ENCODE measurements around the gene MLLT3. TPM values are rescaled to one million over a fixed set of nuclear protein-coding genes. Genes with fewer than 3 reads are reported as not detected.

The MLLT3 gene
- total RNA-seq, 6 experiments from 2014 or later: 0.43 to 2.5 (median 1.2) TPM

- intact Hi-C loops (cut with DNase I): no loop called here
- ATAC-seq: no peak
Observed at GRCh38 chr9:20315677-20316076, 306.6 kb downstream of the MLLT3 start.

GRCh38 chr9:20314981-20315380 lies 307.3 kb downstream of the MLLT3 start:
- TF ChIP-seq CTCF (IDR thresholded peaks at IDR 0.05) (no peak), POLR2A (IDR thresholded peaks at IDR 0.05) (no peak)
- Histone ChIP-seq H3K4me3 (no peak overlapping the region), H3K27ac (no peak overlapping the region), H3K36me3 (no peaks in the 10 kb centered on the region), H3K9me3 (no peaks in the 10 kb centered on the region), H3K4me1 (no peaks in the 10 kb centered on the region), H3K27me3 (no peaks in the 10 kb centered on the region)
- no peak for ATAC-seq
- DNase-seq: no peak
- WGBS (ENCODE audit: insufficient coverage, low coverage, low lambda C conversion rate, missing lambda C conversion rate): 46% methylated on average over 3 of the region's 3 CpGs
- intact Hi-C loops (cut with DNase I): no loop called here

More at GRCh38 chr9:20315677-20316076, 306.6 kb downstream of the MLLT3 start:
- no peak overlapping the region for H3K4me3 ChIP-seq
- no peaks in the 10 kb centered on the region for H3K27me3 ChIP-seq
- 82% methylated on average over 2 of the region's 2 CpGs for WGBS (ENCODE audit: insufficient coverage, low coverage, low lambda C conversion rate, missing lambda C conversion rate)
- no peaks in the 10 kb centered on the region for H3K4me1 ChIP-seq
- no peaks in the 10 kb centered on the region for H3K9me3 ChIP-seq
- DNase-seq: no peak
- no peak overlapping the region for H3K27ac ChIP-seq
- TF ChIP-seq POLR2A (IDR thresholded peaks at IDR 0.05) (no peak), CTCF (IDR thresholded peaks at IDR 0.05) (no peak)
- no peaks in the 10 kb centered on the region for H3K36me3 ChIP-seq

GRCh38 chr9:20313415-20313814 lies 308.9 kb downstream of the MLLT3 start:
- no peak overlapping the region for H3K4me3 ChIP-seq
- H3K27me3 ChIP-seq: no peaks in the 10 kb centered on the region
- ATAC-seq (no peak), DNase-seq (no peak)
- no peaks in the 10 kb centered on the region for H3K4me1 ChIP-seq
- no peak overlapping the region for H3K27ac ChIP-seq
- no peaks in the 10 kb centered on the region for H3K36me3 ChIP-seq
- WGBS (ENCODE audit: insufficient coverage, low coverage, low lambda C conversion rate, missing lambda C conversion rate): 50% methylated on average over 1 of the region's 1 CpG
- no peaks in the 10 kb centered on the region for H3K9me3 ChIP-seq
- TF ChIP-seq POLR2A (IDR thresholded peaks at IDR 0.05) (no peak), CTCF (IDR thresholded peaks at IDR 0.05) (no peak)
- intact Hi-C loops (cut with DNase I): no loop called here

- Histone ChIP-seq H3K9me3 (no peaks in the 10 kb centered on the region), H3K4me1 (no peaks in the 10 kb centered on the region), H3K36me3 (no peaks in the 10 kb centered on the region), H3K27ac (no peak overlapping the region), H3K27me3 (no peaks in the 10 kb centered on the region), H3K4me3 (no peak overlapping the region)
- no peak for DNase-seq
- TF ChIP-seq CTCF (IDR thresholded peaks at IDR 0.05): no peak
- no peak for TF ChIP-seq POLR2A (IDR thresholded peaks at IDR 0.05)
- intact Hi-C loops (cut with DNase I): no loop called here
- no peak for ATAC-seq
Observed at GRCh38 chr9:20312732-20313131, 309.6 kb downstream of the MLLT3 start.

- Histone ChIP-seq H3K36me3 (no peaks in the 10 kb centered on the region), H3K9me3 (no peaks in the 10 kb centered on the region), H3K27ac (no peak overlapping the region), H3K27me3 (no peaks in the 10 kb centered on the region), H3K4me3 (no peak overlapping the region), H3K4me1 (no peaks in the 10 kb centered on the region)
- no peak for ATAC-seq
- no peak for DNase-seq
- TF ChIP-seq CTCF (IDR thresholded peaks at IDR 0.05): no peak
- no peak for TF ChIP-seq POLR2A (IDR thresholded peaks at IDR 0.05)
- 60% methylated on average over 2 of the region's 2 CpGs for WGBS (ENCODE audit: insufficient coverage, low coverage, low lambda C conversion rate, missing lambda C conversion rate)
- intact Hi-C loops (cut with DNase I): no loop called here
Observed at GRCh38 chr9:20310024-20310423, 312.3 kb downstream of the MLLT3 start.

Measured in right lobe of liver (tissue), 6 donors.